ENCODE results near the gene RPSA. TPM values are rescaled to one million over a fixed set of nuclear protein-coding genes. Genes with fewer than 3 reads are reported as not detected.

The RPSA gene
- 716 TPM for total RNA-seq (ENCODE audit: unreplicated experiment)
- long read RNA-seq, transcript RPSA-201 (7 exons, 1,171 nt) = major isoform, 1,341 of 1,413 reads
- long read RNA-seq, partial matches to known transcripts = 24 of 1,413 reads
- long read RNA-seq, other reads (novel, unspliced or antisense) = 43 of 1,413 reads

DNA sequence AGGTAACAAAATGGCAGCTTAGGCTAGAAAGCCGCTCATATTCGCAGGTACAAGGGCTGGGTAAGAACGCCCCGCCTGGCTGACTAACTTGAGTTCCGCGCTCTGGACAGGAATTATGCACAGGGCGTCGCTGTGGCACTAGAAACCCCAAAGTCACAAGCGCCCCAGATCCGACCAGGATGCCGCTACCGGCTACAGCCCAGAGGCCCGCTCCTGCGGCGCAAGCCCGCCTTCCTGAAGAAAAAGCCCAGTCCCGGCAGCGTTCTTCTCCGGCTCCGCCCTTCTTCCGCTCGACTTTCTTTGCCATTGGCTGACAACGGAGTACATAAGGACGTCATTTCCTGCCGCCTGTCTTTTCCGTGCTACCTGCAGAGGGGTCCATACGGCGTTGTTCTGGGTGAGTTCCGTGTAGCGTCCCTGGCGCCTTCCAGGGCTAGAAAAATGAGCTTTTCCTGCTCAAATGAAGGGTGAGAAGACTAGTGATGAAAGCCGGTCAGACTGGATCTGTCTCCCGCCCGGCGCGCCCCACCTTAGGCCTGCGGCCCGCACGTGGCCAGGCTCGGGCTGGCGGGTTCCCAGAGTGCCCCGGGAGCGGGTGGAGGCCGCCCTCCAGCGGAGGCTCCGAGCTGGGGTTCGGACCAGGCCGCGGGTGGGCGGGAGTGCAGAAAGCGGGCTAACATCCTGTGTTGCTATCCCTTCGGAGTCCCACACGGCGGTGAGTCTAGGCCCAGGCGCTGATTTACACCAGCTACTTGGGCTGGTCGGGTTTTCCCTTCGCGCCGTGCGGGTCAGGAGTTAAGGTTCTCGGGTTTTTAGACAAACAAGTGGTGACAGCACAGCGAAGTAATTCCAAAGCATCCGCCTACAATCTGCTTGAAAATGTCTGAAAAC, at the start of gene RPSA:
Gene RPSA (plus strand): TSS at position 353 of the 891 bp plus-strand sequence. CDS start 934 bp downstream, outside the sequence.
- TF ChIP-seq, protein P1, sequence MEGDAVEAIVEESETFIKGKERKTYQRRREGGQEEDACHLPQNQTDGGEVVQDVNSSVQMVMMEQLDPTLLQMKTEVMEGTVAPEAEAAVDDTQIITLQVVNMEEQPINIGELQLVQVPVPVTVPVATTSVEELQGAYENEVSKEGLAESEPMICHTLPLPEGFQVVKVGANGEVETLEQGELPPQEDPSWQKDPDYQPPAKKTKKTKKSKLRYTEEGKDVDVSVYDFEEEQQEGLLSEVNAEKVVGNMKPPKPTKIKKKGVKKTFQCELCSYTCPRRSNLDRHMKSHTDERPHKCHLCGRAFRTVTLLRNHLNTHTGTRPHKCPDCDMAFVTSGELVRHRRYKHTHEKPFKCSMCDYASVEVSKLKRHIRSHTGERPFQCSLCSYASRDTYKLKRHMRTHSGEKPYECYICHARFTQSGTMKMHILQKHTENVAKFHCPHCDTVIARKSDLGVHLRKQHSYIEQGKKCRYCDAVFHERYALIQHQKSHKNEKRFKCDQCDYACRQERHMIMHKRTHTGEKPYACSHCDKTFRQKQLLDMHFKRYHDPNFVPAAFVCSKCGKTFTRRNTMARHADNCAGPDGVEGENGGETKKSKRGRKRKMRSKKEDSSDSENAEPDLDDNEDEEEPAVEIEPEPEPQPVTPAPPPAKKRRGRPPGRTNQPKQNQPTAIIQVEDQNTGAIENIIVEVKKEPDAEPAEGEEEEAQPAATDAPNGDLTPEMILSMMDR (IDR thresholded peaks at IDR 0.05; ENCODE audit: partially characterized antibody, unreplicated experiment) = peak; percentile 15
- H3K4me1 Mint-ChIP-seq (ENCODE audit: low read depth, unreplicated experiment) = peaks cover 7% of the 10 kb centered on the region
- peak within 1 kb of the TSS; percentile 92 for H3K4me3 Mint-ChIP-seq (ENCODE audit: unreplicated experiment)
- peak; percentile 91 for DNase-seq
- H3K27ac Mint-ChIP-seq (ENCODE audit: unreplicated experiment) = peak within 1 kb of the TSS; percentile 98
- peaks cover 8% of the 10 kb centered on the region for H3K9me3 Mint-ChIP-seq (ENCODE audit: unreplicated experiment)
- peaks cover 5% of the 10 kb centered on the region for H3K27me3 Mint-ChIP-seq (ENCODE audit: unreplicated experiment)
- H3K36me3 Mint-ChIP-seq (ENCODE audit: unreplicated experiment) = no peaks in the 10 kb centered on the region

DNA sequence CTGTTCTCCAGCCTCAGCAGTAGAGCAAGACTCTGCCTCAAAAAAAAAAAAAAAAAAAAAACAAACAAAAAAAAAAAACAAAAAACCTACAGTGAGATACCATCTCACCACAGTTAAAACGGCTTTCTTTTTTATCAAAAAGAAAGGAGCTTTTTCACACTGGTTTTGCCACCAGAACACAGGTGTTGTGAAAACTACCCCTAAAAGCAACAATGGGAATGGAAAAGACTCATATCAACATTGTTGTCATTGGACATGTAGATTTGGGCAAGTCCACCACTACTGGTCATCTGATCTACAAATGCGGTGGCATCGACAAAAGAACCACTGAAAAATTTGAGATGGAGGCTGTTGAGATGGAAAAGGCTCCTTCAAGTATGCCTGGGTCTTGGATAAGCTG, 48.2 kb upstream of the RPSA start:
- Mint-ChIP-seq H3K4me3 (ENCODE audit: unreplicated experiment) (no peak overlapping the region), H3K27me3 (ENCODE audit: unreplicated experiment) (no peaks in the 10 kb centered on the region), H3K27ac (ENCODE audit: unreplicated experiment) (no peak overlapping the region), H3K4me1 (ENCODE audit: low read depth, unreplicated experiment) (no peaks in the 10 kb centered on the region), H3K9me3 (ENCODE audit: unreplicated experiment) (no peaks in the 10 kb centered on the region), H3K36me3 (ENCODE audit: unreplicated experiment) (no peaks in the 10 kb centered on the region)
- TF ChIP-seq, protein P1 (IDR thresholded peaks at IDR 0.05; ENCODE audit: partially characterized antibody, unreplicated experiment) = no peak
- no peak for DNase-seq

DNA sequence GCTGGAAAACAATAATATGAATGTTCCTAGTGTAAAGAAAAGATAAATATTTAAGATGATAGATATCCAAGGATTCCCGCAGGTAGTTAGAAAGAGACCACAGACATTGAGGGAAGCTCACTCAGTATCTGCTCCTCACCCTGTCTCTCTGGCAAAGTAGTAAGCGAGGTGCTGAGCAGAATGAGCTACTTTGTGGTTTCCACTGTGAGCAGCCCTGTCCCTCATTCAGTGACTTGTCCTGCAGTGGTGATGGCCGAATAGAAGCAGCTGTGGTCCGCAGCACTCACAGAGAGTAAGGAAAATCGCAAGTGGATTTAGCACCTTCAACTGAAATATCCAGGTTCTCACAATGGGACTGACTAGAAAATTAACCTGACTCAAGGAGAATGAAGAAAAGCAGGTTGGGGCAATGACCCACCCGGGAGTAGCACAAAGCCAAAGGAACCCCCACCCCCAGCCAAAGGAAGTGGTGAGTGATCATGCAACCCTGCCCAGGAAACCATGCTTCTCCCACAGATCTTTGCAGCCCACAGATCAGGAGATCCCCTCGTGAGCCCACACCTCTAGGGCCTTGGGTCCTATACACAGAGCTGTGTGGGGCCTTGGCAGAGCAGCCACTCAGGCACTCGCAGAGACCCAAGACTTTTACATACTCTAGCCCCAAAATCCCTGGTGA, 45.1 kb upstream of the RPSA start:
- Mint-ChIP-seq H3K4me1 (ENCODE audit: low read depth, unreplicated experiment) (no peaks in the 10 kb centered on the region), H3K36me3 (ENCODE audit: unreplicated experiment) (no peaks in the 10 kb centered on the region), H3K9me3 (ENCODE audit: unreplicated experiment) (no peaks in the 10 kb centered on the region), H3K27me3 (ENCODE audit: unreplicated experiment) (no peaks in the 10 kb centered on the region), H3K4me3 (ENCODE audit: unreplicated experiment) (no peak overlapping the region), H3K27ac (ENCODE audit: unreplicated experiment) (no peak overlapping the region)
- DNase-seq = no peak
- TF ChIP-seq, protein P1 (IDR thresholded peaks at IDR 0.05; ENCODE audit: partially characterized antibody, unreplicated experiment) = no peak

DNA sequence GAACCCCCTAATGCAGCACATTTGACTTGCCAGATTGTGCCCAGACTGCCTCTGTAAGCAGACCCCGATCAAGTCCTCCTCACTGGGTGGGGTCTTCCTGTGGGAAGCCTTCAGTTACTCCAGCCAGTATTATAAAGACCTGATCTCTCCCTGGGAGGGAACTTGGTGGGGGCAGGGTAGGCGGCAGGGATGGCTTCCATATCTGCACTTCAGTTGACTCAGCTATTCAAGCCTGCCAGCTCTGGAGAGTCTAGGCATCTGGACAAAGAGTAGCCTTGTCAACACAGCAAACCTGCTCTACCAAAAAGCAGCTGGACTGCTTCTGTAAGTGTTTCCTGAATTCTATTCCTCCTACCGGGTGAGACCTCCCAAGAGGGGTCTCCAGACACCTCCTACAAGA, 44.3 kb upstream of the RPSA start:
- TF ChIP-seq, protein P1 (IDR thresholded peaks at IDR 0.05; ENCODE audit: partially characterized antibody, unreplicated experiment) = no peak
- Mint-ChIP-seq H3K36me3 (ENCODE audit: unreplicated experiment) (no peaks in the 10 kb centered on the region), H3K4me1 (ENCODE audit: low read depth, unreplicated experiment) (no peaks in the 10 kb centered on the region), H3K27ac (ENCODE audit: unreplicated experiment) (no peak overlapping the region), H3K27me3 (ENCODE audit: unreplicated experiment) (no peaks in the 10 kb centered on the region), H3K9me3 (ENCODE audit: unreplicated experiment) (no peaks in the 10 kb centered on the region), H3K4me3 (ENCODE audit: unreplicated experiment) (no peak overlapping the region)
- DNase-seq = no peak
